Measurements from ENCODE around the gene GTPBP3. TPM values are rescaled to one million over a fixed set of nuclear protein-coding genes. Genes with fewer than 3 reads are reported as not detected.

The GTPBP3 gene
- total and polyA plus RNA-seq, 2 of the 8 experiments (the other 6 are each of a cell fraction or from before 2014, with no cell fraction given) = 30.4 to 56.0 TPM

GRCh38 chr19:17370026-17370587 lies 32.8 kb downstream of the GTPBP3 start:
- H2BK12ac ChIP-seq (ENCODE audit: low read depth, low read length) = no peak overlapping the region
- no peak overlapping the region for H3K9ac ChIP-seq (replicated peaks in 1 of 4; ENCODE audit: extremely low read depth in 1 of 4, low read depth in 3 of 4, low read length in 3 of 4)
- 0 out of 2 replicates have a peak overlapping the region, but pooled peaks have one; percentile 72 for H2BK20ac ChIP-seq (ENCODE audit: low read length)
- CTCF ChIA-PET (ENCODE audit: partially characterized antibody) = interaction anchor here (0.7 kb wide), 1 partner anchor 593 kb away, joined by 3 read pairs; no protein-coding TSS in a partner anchor
- H3K56ac ChIP-seq (replicated peaks; ENCODE audit: insufficient read length, low read depth, low read length) = no peak overlapping the region
- no peak overlapping the region for H4K5ac ChIP-seq (ENCODE audit: insufficient read length, low read depth, low read length)
- H2AFZ ChIP-seq (ENCODE audit: low read length) = peak overlapping the region; percentile 12; the same call in 1 of the 2 replicates
- H4K20me1 ChIP-seq (replicated peaks in 1 of 2; ENCODE audit: control insufficient read depth in 1 of 2, insufficient read depth in 2 of 2, low read length in 2 of 2) = no peaks in the 10 kb centered on the region
- H3K14ac ChIP-seq (ENCODE audit: insufficient read length) = no peak overlapping the region
- H3K23me2 ChIP-seq (ENCODE audit: low read depth, low read length) = no peaks in the 10 kb centered on the region
- no peaks in the 10 kb centered on the region for H3K79me2 ChIP-seq (ENCODE audit: control insufficient read depth in 1 of 2, insufficient read depth in 2 of 2, low read length in 2 of 2)
- H2BK120ac ChIP-seq (replicated peaks; ENCODE audit: low read depth, low read length) = no peak overlapping the region
- H4K8ac ChIP-seq (ENCODE audit: extremely low read depth, insufficient read depth, low read length) = no peak overlapping the region
- H2BK5ac ChIP-seq (ENCODE audit: low read depth, low read length) = no peak overlapping the region
- H3K27me3 ChIP-seq (replicated peaks in 1 of 4; ENCODE audit: control insufficient read depth in 3 of 4, extremely low read depth in 1 of 4, insufficient read depth in 3 of 4, low read length in 3 of 4) = no peaks in the 10 kb centered on the region
- POLR2A ChIA-PET (ENCODE audit: partially characterized antibody) = no interaction called here
- no peaks in the 10 kb centered on the region for H3K36me3 ChIP-seq (ENCODE audit: control insufficient read depth in 2 of 4, insufficient read depth in 4 of 4, low read length in 3 of 4)
- H4K91ac ChIP-seq (replicated peaks; ENCODE audit: insufficient read length, low read length) = no peak overlapping the region
- no peak overlapping the region for H3K4me3 ChIP-seq (ENCODE audit: extremely low read depth in 1 of 4, insufficient read depth in 2 of 4, low read depth in 3 of 4, low read length in 4 of 4)
- H3K23ac ChIP-seq (ENCODE audit: insufficient read length) = no peak overlapping the region
- no peak overlapping the region for H2BK15ac ChIP-seq (ENCODE audit: low read length)
- H3K9me3 ChIP-seq (ENCODE audit: insufficient read depth in 2 of 2, low read depth in 1 of 2, low read length in 1 of 2) = no peaks in the 10 kb centered on the region
- H3K4ac ChIP-seq (replicated peaks; ENCODE audit: insufficient read length, low read depth, low read length) = no peak overlapping the region
- 79% methylated on average over 8 of the region's 8 CpGs; no CpG with 5 or more reads in 1 of the 2 experiments for WGBS, 2 experiments (ENCODE audit: extremely low coverage in 1 of 2, insufficient coverage in 1 of 2, insufficient read length in 1 of 2, insufficient replicate concordance in 2 of 2, low coverage in 1 of 2, low lambda C conversion rate in 2 of 2, missing lambda C conversion rate in 1 of 2)
- no peak for FAIRE-seq
- TF ChIP-seq SIRT6 (IDR thresholded peaks at IDR 0.05; ENCODE audit: low read length) (no peak), KDM1A (IDR thresholded peaks at IDR 0.05; ENCODE audit: borderline replicate concordance, low read length) (no peak), E2F6 (IDR thresholded peaks at IDR 0.05) (no peak), ASH2L (IDR thresholded peaks at IDR 0.05; ENCODE audit: low read length) (no peak), KDM5A (IDR thresholded peaks at IDR 0.05; ENCODE audit: low read length) (no peak), TEAD4 (IDR thresholded peaks at IDR 0.05; ENCODE audit: low read depth, low read length) (no peak), BCL11A (IDR thresholded peaks at IDR 0.05; ENCODE audit: low read depth in 2 of 2, low read length in 2 of 2) (no peak), EGR1 (IDR thresholded peaks at IDR 0.05; ENCODE audit: borderline replicate concordance, low read depth, low read length) (no peak), JUND (IDR thresholded peaks at IDR 0.05; ENCODE audit: low read length) (no peak), CTBP2 (IDR thresholded peaks at IDR 0.05; ENCODE audit: borderline replicate concordance, insufficient read depth, insufficient read length, low read length) (no peak)
- H3K27ac ChIP-seq (ENCODE audit: low read depth, low read length) = no peak overlapping the region
- H2AK5ac ChIP-seq (ENCODE audit: low read depth, low read length) = no peak overlapping the region
- no peaks in the 10 kb centered on the region for H3K4me1 ChIP-seq (replicated peaks in 1 of 4; ENCODE audit: control insufficient read depth in 3 of 4, insufficient read depth in 4 of 4, low read length in 3 of 4)
- DNase-seq (ENCODE audit: low read depth in 1 of 2, low spot score in 2 of 2) = no peak
- peak overlapping the region; percentile 60; the same call in 1 of the 2 replicates for H3K18ac ChIP-seq (ENCODE audit: extremely low read depth, low read length)
- H3K79me1 ChIP-seq (ENCODE audit: low read depth, low read length) = no peaks in the 10 kb centered on the region
- no peak overlapping the region for H3K4me2 ChIP-seq (ENCODE audit: insufficient read depth in 1 of 2, low read depth in 2 of 2, low read length in 2 of 2)
